Heart left ventricle (tissue), 16 donors: ENCODE measurements around the gene STXBP6. TPM values are rescaled to one million over a fixed set of nuclear protein-coding genes. Genes with fewer than 3 reads are reported as not detected.

Experiments
- ATAC-seq, 4 donors: fragments of 200-7000 bp; cut with Tn5 transposase; one replicate each; pipeline ENCODE4 v1.9.1; 2020 to 2022; ENCODE audit warnings: moderate library complexity in 4 of 4, mild to moderate bottlenecking in 3 of 4, moderate number of reproducible peaks in 1 of 4
- DNase-seq, 5 donors: peaks; one replicate each; pipeline ENCODE4 v3.0.0-alpha.2; 2020
- H3K27ac ChIP-seq, 12 donors: fragments of 200-600 bp; sonication (generic) in 4 of 12; one replicate each; pipeline versions ENCODE4 v1.5.0 to v1.8.0; 2016 to 2022; ENCODE audit warnings: mild to moderate bottlenecking in 2 of 12
- H3K27me3 ChIP-seq, 9 donors: fragments of 200-600 bp; sonication (generic) in 2 of 9; one replicate each; pipeline versions ENCODE4 v1.5.1 to v1.8.0; 2016 to 2022; ENCODE audit warnings: mild to moderate bottlenecking in 3 of 9
- H3K36me3 ChIP-seq, 9 donors: fragments of 200-600 bp; sonication (generic) in 2 of 9; one replicate each; pipeline versions ENCODE4 v1.5.0 to v1.8.0; 2018 to 2022; ENCODE audit warnings: mild to moderate bottlenecking in 2 of 9
- H3K4me1 ChIP-seq, 12 donors: fragments of 200-600 bp; sonication (generic) in 4 of 12; one replicate each; pipeline versions ENCODE4 v1.5.0 to v1.8.0; 2016 to 2022; ENCODE audit warnings: mild to moderate bottlenecking in 3 of 12
- H3K4me3 ChIP-seq, 12 donors: fragments of 200-600 bp; sonication (generic) in 4 of 12; one replicate each; pipeline versions ENCODE4 v1.5.0 to v1.8.0; 2017 to 2022; ENCODE audit warnings: mild to moderate bottlenecking in 9 of 12, moderate library complexity in 4 of 12
- H3K9me3 ChIP-seq, 12 donors: fragments of 200-600 bp; sonication (generic) in 4 of 12; one replicate each; pipeline versions ENCODE4 v1.5.0 to v1.8.0; 2016 to 2022; ENCODE audit warnings: mild to moderate bottlenecking in 1 of 12
- CTCF ChIP-seq, 12 donors: fragments of 200-600 bp; sonication (generic) in 4 of 12; IDR thresholded peaks; one replicate each; pipeline versions ENCODE4 v1.5.0 to v1.8.0; 2018 to 2022; ENCODE audit warnings: antibody characterized with exemption in 12 of 12, mild to moderate bottlenecking in 5 of 12
- POLR2A ChIP-seq, 2 donors: fragments of 450-650 bp; IDR thresholded peaks; one replicate each; pipeline ENCODE4 v1.6.1; 2017; ENCODE audit warnings: antibody characterized with exemption in 2 of 2, mild to moderate bottlenecking in 2 of 2, moderate library complexity in 2 of 2
- WGBS, 4 donors: extraction: QIAGEN DNeasy Blood & Tissue Kit in 2 of 4; methylation state at CpG; one replicate each; pipeline versions ENCODE4 v1.1.5 to v1.1.7; 2013 to 2018; 5-methylcytosine and 5-hydroxymethylcytosine counted together
- intact Hi-C, 10 donors: fragments of 100-400 bp; cut with DNase I; formaldehyde crosslinking; loops; one replicate each; pipeline versions ENCODE4 v1.11.1 to v1.14.2; 2022
- polyA plus RNA-seq, 2 donors: library from polyadenylated mRNA; stranded (reverse); fragments of 200-250 nt; gene quantifications; one replicate each; pipeline ENCODE4 v1.2.3, GENCODE V29; 2013
- total RNA-seq, 9 donors: library from RNA; depleted of rRNA in 2 of 9; stranded (reverse); fragments of >200 nt in 2 of 9; fragmentation: NEBNext Ultra II Directional in 3 of 9; extraction: Animal tissue kit (Norgen Biotek cat#: 25700) in 3 of 9; gene quantifications; one replicate each; pipeline versions ENCODE4 v1.1.0 to v1.2.4, GENCODE V29; 2016 to 2023
- donor health status: ischemic (EF 13 %, LVEDD 7.1; RV severe dilation, severe dysfunction).
- donor health status: healthy with polysubstance abuse.
- donor health status: DM: no; HTN: yes; CAD: no.
- donor health status: DM: no; HTN: no; CAD: no.
- donor health status: ischemic (EF 25% LVEDD 6.9; RV normal size, moderate dysfunction).
- donor health status: ischemic (EF 25% LVEDD 5.7; RV mildly dilated, moderate dysfunction).
- donor health status: healthy.
- donor health status: DM: yes; HTN: yes; CAD: no.
- donor health status: ischemic (EF 35%, LVEDD 5.7; RV mildly dilated, moderate dysfunction).
- donor health status: nonischemic (EF 11% LVEDD 7.7; RV severe dilation, severe dysfunction).
- donor health status: DM: yes; HTN: yes; CAD: no.
- donor health status: PGD.
- donor health status: ischemic (EF 29% LVEDD 5.4; RV normal size, mild dysfunction).
- donor health status: nonischemic (EF 23%, LVEDD 6.1; RV moderate dilation, normal function).

The STXBP6 gene
- total and polyA plus RNA-seq, 11 donors: 12.5 to 57.3 (median 23.7) TPM

GRCh38 chr14:24858052-24858451 is 191.9 kb downstream of the STXBP6 start:
- Histone ChIP-seq H3K36me3 (peaks cover 0 to 20% (median 4%) of the 10 kb centered on the region in 9 donors), H3K4me3 (no peak overlapping the region), H3K4me1 (peaks cover 0 to 36% (median 15%) of the 10 kb centered on the region in 12 donors), H3K27ac (peak overlapping the region in 5 of 12 donors; percentile 4 to 66 (median 54)), H3K9me3 (no peaks in the 10 kb centered on the region), H3K27me3 (no peaks in the 10 kb centered on the region)
- 92 to 99% (median 94%) methylated on average over 4 of the region's 4 CpGs for WGBS, 4 donors
- DNase-seq (no peak), ATAC-seq (no peak)
- TF ChIP-seq POLR2A (IDR thresholded peaks at IDR 0.05): no peak
- no peak for TF ChIP-seq CTCF (IDR thresholded peaks at IDR 0.05)
- intact Hi-C loops: no loop called here

DNA sequence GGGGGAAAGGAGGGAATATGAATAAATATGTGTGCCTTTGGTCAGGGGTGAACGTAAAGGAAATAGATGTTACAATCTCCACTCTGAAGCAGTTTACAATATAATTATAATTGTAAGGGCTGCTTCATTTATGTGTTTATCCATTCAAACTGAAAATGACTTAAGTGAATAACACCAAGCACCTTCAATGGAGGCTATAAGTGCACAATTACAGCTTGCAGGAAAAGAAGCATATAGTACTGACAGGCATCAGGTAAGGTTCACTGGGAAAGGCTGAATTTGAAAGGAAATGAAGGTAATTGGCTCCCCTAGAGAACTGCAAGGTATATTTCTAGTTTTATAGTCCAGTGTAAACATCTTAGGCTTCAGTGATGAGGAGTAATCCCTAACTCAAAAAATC is 192.7 kb downstream of the STXBP6 start:
- no peak overlapping the region for H3K4me3 ChIP-seq
- 87 to 93% (median 90%) methylated on average over 1 of the region's 1 CpG for WGBS, 4 donors
- peaks cover 0 to 36% (median 15%) of the 10 kb centered on the region in 12 donors for H3K4me1 ChIP-seq
- DNase-seq (no peak), ATAC-seq (no peak)
- no peak overlapping the region for H3K27ac ChIP-seq
- intact Hi-C loops: no loop called here
- H3K9me3 ChIP-seq: no peaks in the 10 kb centered on the region
- TF ChIP-seq CTCF (IDR thresholded peaks at IDR 0.05) (no peak), POLR2A (IDR thresholded peaks at IDR 0.05) (no peak)
- H3K27me3 ChIP-seq: no peaks in the 10 kb centered on the region
- peaks cover 0 to 20% (median 4%) of the 10 kb centered on the region in 9 donors for H3K36me3 ChIP-seq

GRCh38 chr14:24853446-24853845 is 196.5 kb downstream of the STXBP6 start:
- 96 to 100% (median 98%) methylated on average over 2 of the region's 2 CpGs for WGBS, 4 donors
- peaks cover 0 to 12% (median 5%) of the 10 kb centered on the region in 12 donors for H3K4me1 ChIP-seq
- H3K27ac ChIP-seq: no peak overlapping the region
- no peaks in the 10 kb centered on the region for H3K27me3 ChIP-seq
- H3K9me3 ChIP-seq: no peaks in the 10 kb centered on the region
- DNase-seq (no peak), ATAC-seq (no peak)
- H3K36me3 ChIP-seq: peaks cover 0 to 23% (median 4%) of the 10 kb centered on the region in 9 donors
- intact Hi-C loops: no loop called here
- TF ChIP-seq POLR2A (IDR thresholded peaks at IDR 0.05) (no peak), CTCF (IDR thresholded peaks at IDR 0.05) (no peak)
- H3K4me3 ChIP-seq: no peak overlapping the region

- 88 to 95% (median 92%) methylated on average over 6 of the region's 6 CpGs for WGBS, 4 donors
- intact Hi-C loops: no loop called here
Observed at GRCh38 chr14:24852312-24853060, 197.5 kb downstream of the STXBP6 start.

More at GRCh38 chr14:24852312-24853060, 197.5 kb downstream of the STXBP6 start:
- H3K27ac ChIP-seq: no peak overlapping the region
- peaks cover 0 to 10% (median 2%) of the 10 kb centered on the region in 12 donors for H3K4me1 ChIP-seq
- H3K27me3 ChIP-seq: no peaks in the 10 kb centered on the region
- H3K4me3 ChIP-seq: no peak overlapping the region
- DNase-seq: no peak
- TF ChIP-seq CTCF (IDR thresholded peaks at IDR 0.05): peak in 1 of 12 donors; percentile 7
- TF ChIP-seq POLR2A (IDR thresholded peaks at IDR 0.05): no peak
- no peaks in the 10 kb centered on the region for H3K9me3 ChIP-seq
- ATAC-seq: no peak
- peaks cover 0 to 23% (median 4%) of the 10 kb centered on the region in 9 donors for H3K36me3 ChIP-seq
